GM21381 (cell line): Measurements from ENCODE around the gene RTN1.

Experiments used
- ATAC-seq: cut with Tn5 transposase; IDR thresholded peaks from one replicate; pipeline ENCODE4 v1.9.1; 2021; ENCODE audit warnings: mild to moderate bottlenecking, moderate library complexity; ENCODE audit not compliant: unreplicated experiment

RTN1 gene

DNA sequence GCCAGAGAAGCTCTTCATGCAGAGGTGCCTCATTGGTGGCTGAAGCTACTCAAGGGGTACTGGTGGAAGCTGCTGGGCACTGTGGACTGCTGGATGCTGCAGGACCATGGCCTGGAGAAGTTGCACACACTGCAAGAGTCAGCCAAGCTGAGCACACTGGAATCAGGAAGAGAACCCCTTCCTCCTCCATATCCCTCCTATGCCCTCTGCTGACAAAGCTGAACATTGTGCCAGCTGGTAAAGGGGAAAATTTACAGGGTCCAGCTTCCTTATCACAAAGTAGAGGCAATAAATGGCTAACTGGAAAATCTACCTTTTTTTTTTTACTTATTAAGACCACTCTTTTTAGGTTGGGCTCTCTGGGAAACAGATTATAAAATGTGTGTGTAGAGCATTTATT is 300.5 kb downstream of the RTN1 start:
- no peak for ATAC-seq

DNA sequence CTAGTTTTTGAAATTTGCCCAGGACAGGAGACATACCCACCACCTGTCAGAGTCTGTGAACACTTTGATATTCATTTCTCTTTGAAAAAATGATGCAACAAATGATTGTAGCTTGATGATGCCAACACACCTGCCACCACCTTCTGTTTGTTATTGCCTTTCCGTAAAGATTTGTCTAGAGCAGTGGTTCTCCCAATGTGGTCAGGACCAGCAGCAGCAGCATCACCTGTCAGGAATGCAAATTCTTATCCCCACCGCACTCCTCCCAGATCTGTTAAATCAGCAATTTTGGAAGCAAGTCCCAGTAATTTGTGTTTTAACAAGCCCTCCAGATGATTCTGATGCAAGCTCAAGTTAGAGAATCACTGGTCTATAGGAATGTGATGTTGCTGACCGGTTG is 303.9 kb downstream of the RTN1 start:
- ATAC-seq = no peak

DNA sequence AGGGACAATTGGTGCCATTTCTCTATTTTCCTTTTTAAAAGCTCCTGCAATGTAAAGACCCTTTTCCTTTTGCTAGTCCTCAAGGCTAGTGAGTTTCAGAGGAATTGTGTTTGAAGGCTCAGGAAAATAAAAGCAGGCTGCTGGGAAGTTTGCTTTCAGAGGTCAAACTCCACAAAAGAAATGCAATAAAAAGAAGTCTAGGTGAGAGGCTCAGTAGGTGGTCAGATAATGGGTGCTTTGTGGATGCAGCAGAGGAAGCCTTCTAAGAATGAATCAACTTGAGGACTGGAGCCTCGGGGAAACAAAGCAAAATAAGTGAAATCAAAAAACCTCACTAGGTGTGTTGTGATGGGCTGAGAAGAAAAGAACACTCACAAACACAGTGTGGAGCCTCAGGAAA is 304.3 kb downstream of the RTN1 start:
- no peak for ATAC-seq

DNA sequence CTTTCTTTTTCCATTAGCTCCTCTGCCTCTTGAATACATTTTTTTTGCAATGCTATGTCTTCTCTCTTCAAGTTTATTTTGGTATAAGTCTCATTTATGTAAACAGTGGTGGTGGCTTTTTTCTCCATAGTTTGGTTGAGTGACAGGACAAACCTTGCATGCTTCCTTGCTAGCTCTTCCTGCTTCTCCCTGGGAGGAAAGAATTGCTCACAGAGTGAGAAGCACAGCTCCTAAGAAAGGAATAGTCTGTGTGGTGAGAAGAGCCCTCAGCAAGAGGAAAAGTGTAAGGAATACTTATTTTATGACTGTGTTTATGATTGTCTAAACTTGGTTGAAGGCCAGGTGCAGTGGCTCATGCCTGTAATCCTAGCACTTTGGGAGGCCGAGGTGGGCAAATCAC is 305.5 kb downstream of the RTN1 start:
- no peak for ATAC-seq

DNA sequence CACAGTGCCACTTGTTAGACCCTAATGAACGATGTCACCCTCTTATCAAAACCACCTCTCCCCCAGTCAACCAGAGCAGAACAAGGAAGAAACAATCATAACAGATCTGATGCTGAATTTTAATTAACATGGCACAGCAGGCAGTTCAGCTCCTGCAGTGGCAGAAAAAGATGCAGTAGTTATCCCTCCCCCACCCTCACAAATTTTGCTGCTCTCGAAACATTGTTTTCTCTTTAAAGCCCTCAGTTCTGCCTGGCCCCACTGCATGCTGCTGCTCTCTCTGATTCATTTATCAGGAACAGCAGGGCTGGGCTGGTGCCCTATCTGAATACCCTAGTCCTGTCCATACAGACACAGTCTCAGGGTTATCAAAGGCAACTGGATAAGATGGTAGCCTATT is 306.2 kb downstream of the RTN1 start:
- no peak for ATAC-seq

- ATAC-seq = no peak
Measured at GRCh38 chr14:59547310-59547709, 323.3 kb downstream of the RTN1 start.
